GM23338 (cell line): ENCODE results near the gene B3GALT5. TPM values are rescaled to one million over a fixed set of nuclear protein-coding genes. Genes with fewer than 3 reads are reported as not detected.

Experiments
- ATAC-seq: fragments of 200-7000 bp; cut with Tn5 transposase; 3 replicates; pipeline ENCODE4 v1.9.1; 2020
- DNase-seq: peaks from one replicate; pipeline ENCODE4 v3.0.0-alpha.2; 2015; ENCODE audit warnings: low spot score
- H2AFZ ChIP-seq: fragments of 200-600 bp; sonication (generic); 2 replicates; pipeline ENCODE4 v1.8.0; 2016; ENCODE audit warnings: antibody characterized with exemption, mild to moderate bottlenecking, moderate library complexity
- H3F3A ChIP-seq: fragments of 200-600 bp; sonication (generic); replicated peaks from 2 replicates; pipeline ENCODE4 v1.8.0; 2017; ENCODE audit warnings: antibody characterized with exemption, mixed run types, low read depth
- H3K27ac ChIP-seq: fragments of 200-600 bp; sonication (generic); 2 replicates; pipeline ENCODE4 v1.6.1; 2016; ENCODE audit warnings: low read depth
- H3K27me3 ChIP-seq: fragments of 200-600 bp; sonication (generic); 2 replicates; pipeline ENCODE4 v1.8.0; 2016; ENCODE audit warnings: mild to moderate bottlenecking, mixed run types, moderate library complexity; ENCODE audit not compliant: insufficient read depth
- H3K36me3 ChIP-seq: fragments of 200-600 bp; sonication (generic); 2 replicates; pipeline ENCODE4 v1.8.0; 2016; ENCODE audit warnings: mild to moderate bottlenecking; ENCODE audit not compliant: insufficient read depth
- H3K4me1 ChIP-seq: fragments of 200-600 bp; sonication (generic); 2 replicates; pipeline ENCODE4 v1.8.0; 2016; ENCODE audit warnings: mild to moderate bottlenecking, moderate library complexity; ENCODE audit not compliant: insufficient read depth
- H3K4me2 ChIP-seq: fragments of 200-600 bp; sonication (generic); 2 replicates; pipeline ENCODE4 v1.7.1; 2017; ENCODE audit warnings: mixed run types
- H3K4me3 ChIP-seq: fragments of 200-600 bp; sonication (generic); 2 replicates; pipeline ENCODE4 v1.6.1; 2016; ENCODE audit warnings: mixed run types
- H3K79me2 ChIP-seq: fragments of 200-600 bp; sonication (generic); replicated peaks from 2 replicates; pipeline ENCODE4 v1.8.0; 2017; ENCODE audit warnings: mild to moderate bottlenecking; ENCODE audit not compliant: insufficient read depth
- H3K9me2 ChIP-seq: fragments of 200-600 bp; sonication (generic); 2 replicates; pipeline ENCODE4 v1.8.0; 2017; ENCODE audit not compliant: insufficient read depth
- H4K20me1 ChIP-seq: fragments of 200-600 bp; sonication (generic); replicated peaks from 2 replicates; pipeline ENCODE4 v1.8.0; 2017; ENCODE audit warnings: mild to moderate bottlenecking; ENCODE audit not compliant: insufficient read depth
- H3K27ac Mint-ChIP-seq: 2 replicates; pipeline ENCODE4 v1.8.0; 2020; ENCODE audit warnings: inconsistent platforms, mild to moderate bottlenecking, moderate library complexity, mixed read lengths
- H3K27me3 Mint-ChIP-seq: 3 replicates; pipeline ENCODE4 v1.8.0; 2022; ENCODE audit warnings: low read depth, mild to moderate bottlenecking, moderate library complexity, mixed read lengths, inconsistent platforms; ENCODE audit not compliant: insufficient read depth, poor library complexity
- H3K36me3 Mint-ChIP-seq: 3 replicates; pipeline ENCODE4 v1.8.0; 2021; ENCODE audit warnings: low read depth, mild to moderate bottlenecking, inconsistent platforms, moderate library complexity, mixed read lengths
- H3K4me1 Mint-ChIP-seq: 3 replicates; pipeline ENCODE4 v1.8.0; 2020; ENCODE audit warnings: mild to moderate bottlenecking, inconsistent platforms, mixed read lengths
- H3K4me3 Mint-ChIP-seq: 3 replicates; pipeline ENCODE4 v1.8.0; 2021; ENCODE audit warnings: moderate library complexity, mild to moderate bottlenecking, inconsistent platforms, mixed read lengths
- H3K9me3 Mint-ChIP-seq: 3 replicates; pipeline ENCODE4 v1.8.0; 2020; ENCODE audit warnings: moderate library complexity, mild to moderate bottlenecking, inconsistent platforms, mixed read lengths
- CREB1 ChIP-seq: fragments of 250-450 bp; sonication (Bioruptor Pico); IDR thresholded peaks from 2 replicates; pipeline ENCODE4 v1.5.0; 2020; ENCODE audit warnings: low read depth, mild to moderate bottlenecking, moderate library complexity
- CTCF ChIP-seq, 2 experiments: fragments of 200-600 bp in 1 of 2; sonication (generic) in 1 of 2; conservative IDR thresholded peaks; 2 replicates each; pipeline versions ENCODE4 v1.5.1 to v1.6.1; 2016 to 2017; ENCODE audit warnings: antibody characterized with exemption in 2 of 2, low read depth in 2 of 2, mild to moderate bottlenecking in 2 of 2, moderate library complexity in 1 of 2
- ETS1 ChIP-seq: IDR thresholded peaks from 2 replicates; pipeline ENCODE4 v1.6.1; 2016; ENCODE audit warnings: antibody characterized with exemption
- EZH2 ChIP-seq: fragments of 200-600 bp; sonication (generic); IDR thresholded peaks from one replicate; pipeline ENCODE4 v1.8.0; 2017; ENCODE audit warnings: antibody characterized with exemption, mild to moderate bottlenecking, low read depth; ENCODE audit not compliant: unreplicated experiment
- EZH2phosphoT487 ChIP-seq: fragments of 200-600 bp; sonication (generic); IDR thresholded peaks from one replicate; pipeline ENCODE4 v1.8.1; 2018; ENCODE audit warnings: antibody characterized with exemption; ENCODE audit not compliant: unreplicated experiment
- JUNB ChIP-seq: IDR thresholded peaks from one replicate; pipeline ENCODE4 v1.6.1; 2016; ENCODE audit warnings: antibody characterized with exemption; ENCODE audit not compliant: unreplicated experiment
- NANOG ChIP-seq: IDR thresholded peaks from 2 replicates; pipeline ENCODE4 v1.6.1; 2016; ENCODE audit warnings: antibody characterized with exemption, borderline replicate concordance
- POLR2AphosphoS5 ChIP-seq: IDR thresholded peaks from 2 replicates; pipeline ENCODE4 v1.6.1; 2016; ENCODE audit warnings: antibody characterized with exemption, low read depth
- REST ChIP-seq: IDR thresholded peaks from one replicate; pipeline ENCODE4 v1.6.1; 2018; ENCODE audit warnings: antibody characterized with exemption; ENCODE audit not compliant: unreplicated experiment
- STAT1 ChIP-seq: IDR thresholded peaks from one replicate; pipeline ENCODE4 v1.6.1; 2016; ENCODE audit warnings: antibody characterized with exemption; ENCODE audit not compliant: unreplicated experiment
- ZNF114 ChIP-seq: fragments of 250-450 bp; sonication (Bioruptor Pico); IDR thresholded peaks from 2 replicates; pipeline ENCODE4 v1.5.0; 2020; ENCODE audit warnings: mild to moderate bottlenecking, moderate library complexity
- ZNF331 ChIP-seq: fragments of 250-450 bp; sonication (Bioruptor Pico); IDR thresholded peaks from 2 replicates; pipeline ENCODE4 v1.5.0; 2020; ENCODE audit warnings: low read depth, mild to moderate bottlenecking, moderate library complexity
- ZNF462 ChIP-seq: fragments of 250-450 bp; sonication (Bioruptor Pico); IDR thresholded peaks from 2 replicates; pipeline ENCODE4 v1.5.0; 2020; ENCODE audit warnings: mild to moderate bottlenecking, moderate library complexity
- polyA plus RNA-seq: library from polyadenylated mRNA; unstranded; fragments of >200 nt; fragmentation: Nextera tagmentation; extraction: Ambion mirVana; gene quantifications from 2 replicates; pipeline ENCODE4 v1.2.1, GENCODE V29; 2016
- total RNA-seq: library from RNA; depleted of rRNA; stranded (reverse); fragments of >200 nt; shearing (Covaris generic); gene quantifications from 2 replicates; pipeline ENCODE4 v1.2.3, GENCODE V29; 2014

B3GALT5 gene
- total and polyA plus RNA-seq, 2 experiments from 2014 or later = 6.2 to 37.5 TPM

GRCh38 chr21:39680216-39680615 is 67.5 kb downstream of the B3GALT5 start:
- Mint-ChIP-seq H3K4me1 (peaks cover 11% of the 10 kb centered on the region), H3K36me3 (peaks cover 41% of the 10 kb centered on the region), H3K27ac (no peak overlapping the region), H3K4me3 (no peak overlapping the region), H3K9me3 (peaks cover 29% of the 10 kb centered on the region), H3K27me3 (peaks cover 2% of the 10 kb centered on the region)
- Histone ChIP-seq H3K4me3 (no peak overlapping the region), H3K79me2 (no peaks in the 10 kb centered on the region), H3K4me2 (no peak overlapping the region), H3K36me3 (no peaks in the 10 kb centered on the region; the same call in none of the 2 replicates), H3K9me2 (no peaks in the 10 kb centered on the region), H3K4me1 (peaks cover 9% of the 10 kb centered on the region; the same call in 1 of the 2 replicates), H3K27ac (no peak overlapping the region), H3K27me3 (no peaks in the 10 kb centered on the region), H2AFZ (no peak overlapping the region), H3F3A (0 out of 2 replicates have a peak, but pooled peaks cover 8% of the 10 kb centered on the region), H4K20me1 (no peaks in the 10 kb centered on the region; the same call in 1 of the 2 replicates)
- TF ChIP-seq JUNB = no peak
- TF ChIP-seq POLR2AphosphoS5 = no peak
- TF ChIP-seq CTCF (conservative IDR thresholded peaks at IDR 0.05; ENCODE audit: low read depth in 2 of 2) = no peak
- no peak for TF ChIP-seq REST
- no peak for TF ChIP-seq EZH2phosphoT487
- no peak for TF ChIP-seq NANOG
- TF ChIP-seq ETS1 = no peak
- no peak for TF ChIP-seq ZNF114
- no peak for TF ChIP-seq STAT1
- no peak for TF ChIP-seq ZNF331
- TF ChIP-seq ZNF462 (CRISPR knock-in tag) = no peak
- no peak for TF ChIP-seq CREB1 (CRISPR knock-in tag)
- TF ChIP-seq EZH2 = no peak
- DNase-seq = no peak
- ATAC-seq = no peak
